H1 (cell line): ENCODE data around the gene MTMR2.

Source experiments
- BCL11A ChIP-seq, 2 experiments: IDR thresholded peaks; one replicate each; pipeline ENCODE4 v1.6.1; 2011; ENCODE audit warnings: low read depth in 2 of 2, low read length in 2 of 2, mild to moderate bottlenecking in 2 of 2
- CHD1 ChIP-seq: IDR thresholded peaks from 2 replicates; pipeline ENCODE4 v1.6.1; 2012; ENCODE audit warnings: low read depth, low read length, improper control_type of control experiment
- EZH2 ChIP-seq: fragments of 200-600 bp; sonication (generic); IDR thresholded peaks from 2 replicates; pipeline ENCODE4 v1.7.1; 2012; ENCODE audit warnings: low read depth, mild to moderate bottlenecking, moderate library complexity, low read length, inconsistent platforms; ENCODE audit not compliant: severe bottlenecking
- JUND ChIP-seq: IDR thresholded peaks from 2 replicates; pipeline ENCODE4 v1.6.1; 2011; ENCODE audit warnings: mild to moderate bottlenecking, improper control_type of control experiment, low read length
- MAFK ChIP-seq: IDR thresholded peaks from 2 replicates; pipeline ENCODE4 v1.6.1; 2012; ENCODE audit warnings: low read depth, mild to moderate bottlenecking, improper control_type of control experiment, low read length
- POLR2A ChIP-seq, 2 experiments: IDR thresholded peaks; 1 replicate in 1 of 2; 2 replicates in 1 of 2; pipeline ENCODE4 v1.6.1; 2011; ENCODE audit warnings: low read depth in 2 of 2, low read length in 2 of 2, mild to moderate bottlenecking in 2 of 2; ENCODE audit errors: control extremely low read depth in 1 of 2
- TF ChIP-seq, protein P1 (sequence below): fragments of 300-600 bp; sonication (generic); IDR thresholded peaks from 2 replicates; pipeline ENCODE4 v1.7.1; 2012; ENCODE audit warnings: low read length, moderate library complexity, mild to moderate bottlenecking, inconsistent platforms; ENCODE audit not compliant: insufficient replicate concordance
- TF ChIP-seq, protein P2 (sequence below), 3 experiments: IDR thresholded peaks; 1 replicate in 2 of 3; 2 replicates in 1 of 3; pipeline versions ENCODE4 v1.5.1 to v1.6.1; 2011; ENCODE audit warnings: low read length in 3 of 3, mild to moderate bottlenecking in 3 of 3, inconsistent platforms in 2 of 3, low read depth in 1 of 3, moderate library complexity in 1 of 3; ENCODE audit not compliant: insufficient read depth in 1 of 3; ENCODE audit errors: control extremely low read depth in 1 of 3

DNA sequence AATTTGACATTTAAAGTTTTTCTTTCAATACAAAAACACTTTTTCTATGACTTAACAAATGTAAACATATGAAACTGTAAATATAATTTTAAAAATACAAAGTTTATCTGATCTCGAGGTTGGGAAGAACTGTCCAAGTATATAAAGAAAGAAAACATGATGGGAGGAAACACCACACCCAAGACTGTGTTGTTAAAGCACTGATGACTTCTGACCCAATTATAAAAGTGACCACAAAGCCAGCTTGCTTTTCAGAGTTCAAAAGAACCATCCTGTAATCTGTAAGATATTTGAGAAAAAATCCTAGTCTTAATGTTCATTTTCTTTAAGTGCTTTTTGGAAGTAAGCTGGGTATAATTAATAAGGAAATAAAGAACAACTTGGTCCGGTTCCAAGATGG lies 118.0 kb downstream of the MTMR2 start:
- TF ChIP-seq, protein P1, sequence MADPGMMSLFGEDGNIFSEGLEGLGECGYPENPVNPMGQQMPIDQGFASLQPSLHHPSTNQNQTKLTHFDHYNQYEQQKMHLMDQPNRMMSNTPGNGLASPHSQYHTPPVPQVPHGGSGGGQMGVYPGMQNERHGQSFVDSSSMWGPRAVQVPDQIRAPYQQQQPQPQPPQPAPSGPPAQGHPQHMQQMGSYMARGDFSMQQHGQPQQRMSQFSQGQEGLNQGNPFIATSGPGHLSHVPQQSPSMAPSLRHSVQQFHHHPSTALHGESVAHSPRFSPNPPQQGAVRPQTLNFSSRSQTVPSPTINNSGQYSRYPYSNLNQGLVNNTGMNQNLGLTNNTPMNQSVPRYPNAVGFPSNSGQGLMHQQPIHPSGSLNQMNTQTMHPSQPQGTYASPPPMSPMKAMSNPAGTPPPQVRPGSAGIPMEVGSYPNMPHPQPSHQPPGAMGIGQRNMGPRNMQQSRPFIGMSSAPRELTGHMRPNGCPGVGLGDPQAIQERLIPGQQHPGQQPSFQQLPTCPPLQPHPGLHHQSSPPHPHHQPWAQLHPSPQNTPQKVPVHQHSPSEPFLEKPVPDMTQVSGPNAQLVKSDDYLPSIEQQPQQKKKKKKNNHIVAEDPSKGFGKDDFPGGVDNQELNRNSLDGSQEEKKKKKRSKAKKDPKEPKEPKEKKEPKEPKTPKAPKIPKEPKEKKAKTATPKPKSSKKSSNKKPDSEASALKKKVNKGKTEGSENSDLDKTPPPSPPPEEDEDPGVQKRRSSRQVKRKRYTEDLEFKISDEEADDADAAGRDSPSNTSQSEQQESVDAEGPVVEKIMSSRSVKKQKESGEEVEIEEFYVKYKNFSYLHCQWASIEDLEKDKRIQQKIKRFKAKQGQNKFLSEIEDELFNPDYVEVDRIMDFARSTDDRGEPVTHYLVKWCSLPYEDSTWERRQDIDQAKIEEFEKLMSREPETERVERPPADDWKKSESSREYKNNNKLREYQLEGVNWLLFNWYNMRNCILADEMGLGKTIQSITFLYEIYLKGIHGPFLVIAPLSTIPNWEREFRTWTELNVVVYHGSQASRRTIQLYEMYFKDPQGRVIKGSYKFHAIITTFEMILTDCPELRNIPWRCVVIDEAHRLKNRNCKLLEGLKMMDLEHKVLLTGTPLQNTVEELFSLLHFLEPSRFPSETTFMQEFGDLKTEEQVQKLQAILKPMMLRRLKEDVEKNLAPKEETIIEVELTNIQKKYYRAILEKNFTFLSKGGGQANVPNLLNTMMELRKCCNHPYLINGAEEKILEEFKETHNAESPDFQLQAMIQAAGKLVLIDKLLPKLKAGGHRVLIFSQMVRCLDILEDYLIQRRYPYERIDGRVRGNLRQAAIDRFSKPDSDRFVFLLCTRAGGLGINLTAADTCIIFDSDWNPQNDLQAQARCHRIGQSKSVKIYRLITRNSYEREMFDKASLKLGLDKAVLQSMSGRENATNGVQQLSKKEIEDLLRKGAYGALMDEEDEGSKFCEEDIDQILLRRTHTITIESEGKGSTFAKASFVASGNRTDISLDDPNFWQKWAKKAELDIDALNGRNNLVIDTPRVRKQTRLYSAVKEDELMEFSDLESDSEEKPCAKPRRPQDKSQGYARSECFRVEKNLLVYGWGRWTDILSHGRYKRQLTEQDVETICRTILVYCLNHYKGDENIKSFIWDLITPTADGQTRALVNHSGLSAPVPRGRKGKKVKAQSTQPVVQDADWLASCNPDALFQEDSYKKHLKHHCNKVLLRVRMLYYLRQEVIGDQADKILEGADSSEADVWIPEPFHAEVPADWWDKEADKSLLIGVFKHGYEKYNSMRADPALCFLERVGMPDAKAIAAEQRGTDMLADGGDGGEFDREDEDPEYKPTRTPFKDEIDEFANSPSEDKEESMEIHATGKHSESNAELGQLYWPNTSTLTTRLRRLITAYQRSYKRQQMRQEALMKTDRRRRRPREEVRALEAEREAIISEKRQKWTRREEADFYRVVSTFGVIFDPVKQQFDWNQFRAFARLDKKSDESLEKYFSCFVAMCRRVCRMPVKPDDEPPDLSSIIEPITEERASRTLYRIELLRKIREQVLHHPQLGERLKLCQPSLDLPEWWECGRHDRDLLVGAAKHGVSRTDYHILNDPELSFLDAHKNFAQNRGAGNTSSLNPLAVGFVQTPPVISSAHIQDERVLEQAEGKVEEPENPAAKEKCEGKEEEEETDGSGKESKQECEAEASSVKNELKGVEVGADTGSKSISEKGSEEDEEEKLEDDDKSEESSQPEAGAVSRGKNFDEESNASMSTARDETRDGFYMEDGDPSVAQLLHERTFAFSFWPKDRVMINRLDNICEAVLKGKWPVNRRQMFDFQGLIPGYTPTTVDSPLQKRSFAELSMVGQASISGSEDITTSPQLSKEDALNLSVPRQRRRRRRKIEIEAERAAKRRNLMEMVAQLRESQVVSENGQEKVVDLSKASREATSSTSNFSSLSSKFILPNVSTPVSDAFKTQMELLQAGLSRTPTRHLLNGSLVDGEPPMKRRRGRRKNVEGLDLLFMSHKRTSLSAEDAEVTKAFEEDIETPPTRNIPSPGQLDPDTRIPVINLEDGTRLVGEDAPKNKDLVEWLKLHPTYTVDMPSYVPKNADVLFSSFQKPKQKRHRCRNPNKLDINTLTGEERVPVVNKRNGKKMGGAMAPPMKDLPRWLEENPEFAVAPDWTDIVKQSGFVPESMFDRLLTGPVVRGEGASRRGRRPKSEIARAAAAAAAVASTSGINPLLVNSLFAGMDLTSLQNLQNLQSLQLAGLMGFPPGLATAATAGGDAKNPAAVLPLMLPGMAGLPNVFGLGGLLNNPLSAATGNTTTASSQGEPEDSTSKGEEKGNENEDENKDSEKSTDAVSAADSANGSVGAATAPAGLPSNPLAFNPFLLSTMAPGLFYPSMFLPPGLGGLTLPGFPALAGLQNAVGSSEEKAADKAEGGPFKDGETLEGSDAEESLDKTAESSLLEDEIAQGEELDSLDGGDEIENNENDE: no peak
- TF ChIP-seq POLR2A (IDR thresholded peaks at IDR 0.05; ENCODE audit: control extremely low read depth in 1 of 2, low read depth in 2 of 2, low read length in 2 of 2): no peak
- TF ChIP-seq, protein P2, sequence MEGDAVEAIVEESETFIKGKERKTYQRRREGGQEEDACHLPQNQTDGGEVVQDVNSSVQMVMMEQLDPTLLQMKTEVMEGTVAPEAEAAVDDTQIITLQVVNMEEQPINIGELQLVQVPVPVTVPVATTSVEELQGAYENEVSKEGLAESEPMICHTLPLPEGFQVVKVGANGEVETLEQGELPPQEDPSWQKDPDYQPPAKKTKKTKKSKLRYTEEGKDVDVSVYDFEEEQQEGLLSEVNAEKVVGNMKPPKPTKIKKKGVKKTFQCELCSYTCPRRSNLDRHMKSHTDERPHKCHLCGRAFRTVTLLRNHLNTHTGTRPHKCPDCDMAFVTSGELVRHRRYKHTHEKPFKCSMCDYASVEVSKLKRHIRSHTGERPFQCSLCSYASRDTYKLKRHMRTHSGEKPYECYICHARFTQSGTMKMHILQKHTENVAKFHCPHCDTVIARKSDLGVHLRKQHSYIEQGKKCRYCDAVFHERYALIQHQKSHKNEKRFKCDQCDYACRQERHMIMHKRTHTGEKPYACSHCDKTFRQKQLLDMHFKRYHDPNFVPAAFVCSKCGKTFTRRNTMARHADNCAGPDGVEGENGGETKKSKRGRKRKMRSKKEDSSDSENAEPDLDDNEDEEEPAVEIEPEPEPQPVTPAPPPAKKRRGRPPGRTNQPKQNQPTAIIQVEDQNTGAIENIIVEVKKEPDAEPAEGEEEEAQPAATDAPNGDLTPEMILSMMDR (IDR thresholded peaks at IDR 0.05; ENCODE audit: control extremely low read depth in 1 of 3, insufficient read depth in 1 of 3, low read depth in 1 of 3, low read length in 3 of 3): no peak
- no peak for TF ChIP-seq EZH2
- no peak for TF ChIP-seq CHD1
- no peak for TF ChIP-seq MAFK
- no peak for TF ChIP-seq BCL11A (IDR thresholded peaks at IDR 0.05; ENCODE audit: low read depth in 2 of 2, low read length in 2 of 2)
- no peak for TF ChIP-seq JUND
